ENCODE results near the gene AGBL2.

GRCh38 chr11:47716692-47717091, 1.5 kb upstream of the AGBL2 start:
- TF ChIP-seq POLR2A (IDR thresholded peaks at IDR 0.05; ENCODE audit: control extremely low read depth in 1 of 2, low read depth in 2 of 2, low read length in 2 of 2) (no peak), EP300 (IDR thresholded peaks at IDR 0.05; ENCODE audit: borderline replicate concordance in 1 of 2, low read depth in 2 of 2, low read length in 2 of 2) (no peak), POLR2AphosphoS5 (IDR thresholded peaks at IDR 0.05; ENCODE audit: low read depth, low read length) (no peak), RNF2 (IDR thresholded peaks at IDR 0.05; ENCODE audit: borderline replicate concordance, low read depth, low read length, missing control alignments, poor library complexity, severe bottlenecking) (no peak), JUND (IDR thresholded peaks at IDR 0.05; ENCODE audit: low read length) (no peak), MAX (IDR thresholded peaks at IDR 0.05) (no peak), KDM1A (IDR thresholded peaks at IDR 0.05; ENCODE audit: borderline replicate concordance, low read length) (no peak), RFX5 (IDR thresholded peaks at IDR 0.05; ENCODE audit: borderline replicate concordance, low read depth, low read length) (no peak)
- TF ChIP-seq, protein P1, sequence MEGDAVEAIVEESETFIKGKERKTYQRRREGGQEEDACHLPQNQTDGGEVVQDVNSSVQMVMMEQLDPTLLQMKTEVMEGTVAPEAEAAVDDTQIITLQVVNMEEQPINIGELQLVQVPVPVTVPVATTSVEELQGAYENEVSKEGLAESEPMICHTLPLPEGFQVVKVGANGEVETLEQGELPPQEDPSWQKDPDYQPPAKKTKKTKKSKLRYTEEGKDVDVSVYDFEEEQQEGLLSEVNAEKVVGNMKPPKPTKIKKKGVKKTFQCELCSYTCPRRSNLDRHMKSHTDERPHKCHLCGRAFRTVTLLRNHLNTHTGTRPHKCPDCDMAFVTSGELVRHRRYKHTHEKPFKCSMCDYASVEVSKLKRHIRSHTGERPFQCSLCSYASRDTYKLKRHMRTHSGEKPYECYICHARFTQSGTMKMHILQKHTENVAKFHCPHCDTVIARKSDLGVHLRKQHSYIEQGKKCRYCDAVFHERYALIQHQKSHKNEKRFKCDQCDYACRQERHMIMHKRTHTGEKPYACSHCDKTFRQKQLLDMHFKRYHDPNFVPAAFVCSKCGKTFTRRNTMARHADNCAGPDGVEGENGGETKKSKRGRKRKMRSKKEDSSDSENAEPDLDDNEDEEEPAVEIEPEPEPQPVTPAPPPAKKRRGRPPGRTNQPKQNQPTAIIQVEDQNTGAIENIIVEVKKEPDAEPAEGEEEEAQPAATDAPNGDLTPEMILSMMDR (IDR thresholded peaks at IDR 0.05; ENCODE audit: control extremely low read depth in 1 of 3, insufficient read depth in 1 of 3, low read depth in 1 of 3, low read length in 3 of 3), result no peak

All from H1 (cell line).